HepG2 (cell line): ENCODE data around the gene DBNDD1. TPM values are rescaled to one million over a fixed set of nuclear protein-coding genes. Genes with fewer than 3 reads are reported as not detected.

Source experiments
- ATF1 ChIP-seq: IDR thresholded peaks from 2 replicates; pipeline ENCODE4 v1.6.1; 2016; ENCODE audit warnings: mild to moderate bottlenecking, control low read depth
- CCDC6 ChIP-seq: sonication (generic); formaldehyde crosslinking; IDR thresholded peaks from 2 replicates; pipeline ENCODE4 v1.8.1; 2022; ENCODE audit warnings: mild to moderate bottlenecking, missing genetic modification reagents, moderate library complexity
- CHD2 ChIP-seq: IDR thresholded peaks from 2 replicates; pipeline ENCODE4 v1.6.1; 2011; ENCODE audit warnings: low read depth, low read length, improper control_type of control experiment
- JARID2 ChIP-seq: sonication (generic); formaldehyde crosslinking; IDR thresholded peaks from 2 replicates; pipeline ENCODE4 v1.8.1; 2023; ENCODE audit warnings: missing genetic modification reagents, inconsistent platforms; ENCODE audit not compliant: insufficient replicate concordance
- MIER2 ChIP-seq: IDR thresholded peaks from 2 replicates; pipeline ENCODE4 v1.6.1; 2016; ENCODE audit warnings: missing biosample characterization, missing genetic modification reagents
- NCOR1 ChIP-seq: fragments of 200-600 bp; sonication (generic); IDR thresholded peaks from 2 replicates; pipeline ENCODE4 v1.7.0; 2017; ENCODE audit warnings: antibody characterized with exemption, low read length, borderline replicate concordance
- PCBP2 ChIP-seq: fragments of 200-400 bp; formaldehyde crosslinking; optimal IDR thresholded peaks from 2 replicates; pipeline ENCODE3; 2018; ENCODE audit warnings: low read length, low read depth; ENCODE audit not compliant: poor library complexity, severe bottlenecking
- RNF219 ChIP-seq: sonication (generic); formaldehyde crosslinking; IDR thresholded peaks from 2 replicates; pipeline ENCODE4 v1.5.0; 2020; ENCODE audit warnings: mild to moderate bottlenecking, missing genetic modification reagents
- SRSF4 ChIP-seq: fragments of 200-400 bp; formaldehyde crosslinking; IDR thresholded peaks from one replicate; pipeline ENCODE4 v1.6.1; 2018; ENCODE audit warnings: mild to moderate bottlenecking, low read depth, low read length, moderate library complexity; ENCODE audit not compliant: poor library complexity, severe bottlenecking
- TBX2 ChIP-seq: sonication (generic); formaldehyde crosslinking; IDR thresholded peaks from 2 replicates; pipeline ENCODE4 v1.5.0; 2020; ENCODE audit warnings: missing genetic modification reagents, mild to moderate bottlenecking, borderline replicate concordance
- THAP11 ChIP-seq: IDR thresholded peaks from 2 replicates; pipeline ENCODE4 v1.6.1; 2016; ENCODE audit warnings: missing biosample characterization, missing genetic modification reagents
- ZBTB40 ChIP-seq, 2 experiments: fragments of 450-650 bp in 1 of 2; sonication (generic) in 1 of 2; formaldehyde crosslinking in 1 of 2; IDR thresholded peaks; 2 replicates each; pipeline versions ENCODE4 v1.6.1 to v1.8.0; 2016 to 2022; ENCODE audit warnings: antibody characterized with exemption in 1 of 2, mild to moderate bottlenecking in 1 of 2, missing genetic modification reagents in 1 of 2
- ZNF7 ChIP-seq: IDR thresholded peaks from 2 replicates; pipeline ENCODE4 v1.6.1; 2016; ENCODE audit warnings: missing biosample characterization, missing genetic modification reagents
- ZNF777 ChIP-seq: sonication (generic); formaldehyde crosslinking; IDR thresholded peaks from 2 replicates; pipeline ENCODE4 v1.4.0; 2020; ENCODE audit warnings: missing genetic modification reagents
- ZNF841 ChIP-seq: sonication (generic); formaldehyde crosslinking; IDR thresholded peaks from 2 replicates; pipeline ENCODE4 v1.8.1; 2023; ENCODE audit warnings: missing genetic modification reagents, borderline replicate concordance
- polyA plus RNA-seq, 8 experiments: library from polyadenylated mRNA; depleted of rRNA in 3 of 8; stranded (reverse) in 7 of 8; unstranded in 1 of 8; fragments of >200 nt; fragmentation: Illumina TruSeq in 4 of 8; extraction: Trizol in 4 of 8; gene quantifications; 2 replicates each; pipeline versions ENCODE4 v1.2.1 to v1.2.3, GENCODE V29; 2011 to 2016; ENCODE audit warnings: low read depth in 4 of 8, missing spikeins in 1 of 8, mixed read lengths in 1 of 8; ENCODE audit not compliant: insufficient read depth in 1 of 8
- total RNA-seq, 5 experiments: library from RNA; depleted of rRNA; stranded (reverse); fragments of >200 nt; fragmentation: Illumina TruSeq; extraction: Trizol; gene quantifications; 2 replicates each; pipeline ENCODE4 v1.2.3, GENCODE V29; 2016; ENCODE audit warnings: low read depth in 1 of 5
- TF ChIP-seq, protein P1 (sequence below): sonication (generic); formaldehyde crosslinking; IDR thresholded peaks from 2 replicates; pipeline ENCODE4 v1.8.0; 2022; ENCODE audit warnings: low read depth, missing genetic modification reagents

DBNDD1 gene
- total and polyA plus RNA-seq, 2 of the 13 experiments (the other 11 are each of a cell fraction or from before 2014, with no cell fraction given): 17.0 to 40.4 TPM

GRCh38 chr16:90046122-90046970 lies 27.1 kb upstream of the DBNDD1 start (continued):
- TF ChIP-seq JARID2 (CRISPR knock-in tag): no peak
- no peak for TF ChIP-seq CCDC6 (CRISPR knock-in tag)
- no peak for TF ChIP-seq MIER2 (CRISPR knock-in tag)
- no peak for TF ChIP-seq PCBP2
- no peak for TF ChIP-seq THAP11
- TF ChIP-seq ATF1: no peak
- TF ChIP-seq, protein P1, sequence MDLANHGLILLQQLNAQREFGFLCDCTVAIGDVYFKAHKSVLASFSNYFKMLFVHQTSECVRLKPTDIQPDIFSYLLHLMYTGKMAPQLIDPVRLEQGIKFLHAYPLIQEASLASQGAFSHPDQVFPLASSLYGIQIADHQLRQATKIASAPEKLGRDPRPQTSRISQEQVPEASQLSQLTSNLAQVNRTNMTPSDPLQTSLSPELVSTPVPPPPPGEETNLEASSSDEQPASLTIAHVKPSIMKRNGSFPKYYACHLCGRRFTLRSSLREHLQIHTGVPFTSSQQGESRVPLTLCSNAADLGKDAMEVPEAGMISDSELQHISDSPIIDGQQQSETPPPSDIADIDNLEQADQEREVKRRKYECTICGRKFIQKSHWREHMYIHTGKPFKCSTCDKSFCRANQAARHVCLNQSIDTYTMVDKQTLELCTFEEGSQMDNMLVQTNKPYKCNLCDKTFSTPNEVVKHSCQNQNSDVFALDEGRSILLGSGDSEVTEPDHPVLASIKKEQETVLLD: no peak
- no peak for TF ChIP-seq ZNF777 (CRISPR knock-in tag)
- no peak for TF ChIP-seq CHD2
- TF ChIP-seq RNF219 (CRISPR knock-in tag): no peak
- TF ChIP-seq ZBTB40 (IDR thresholded peaks at IDR 0.05): no peak
- no peak for TF ChIP-seq ZBTB40 (CRISPR knock-in tag; IDR thresholded peaks at IDR 0.05)
- TF ChIP-seq ZNF7 (CRISPR knock-in tag): no peak
- no peak for TF ChIP-seq SRSF4
- TF ChIP-seq ZNF841 (CRISPR knock-in tag): no peak
- TF ChIP-seq NCOR1: no peak
- TF ChIP-seq TBX2 (CRISPR knock-in tag): no peak
